Mammary epithelial cell (primary cell): ENCODE measurements around the gene SCN10A.

Source experiments
- CTCF ChIP-seq, 2 donors: IDR thresholded peaks in 1 of 2; conservative IDR thresholded peaks in 1 of 2; 2 replicates each; pipeline ENCODE4 v1.5.1; 2011 to 2012; ENCODE audit warnings: inconsistent platforms in 2 of 2, low read length in 2 of 2, mild to moderate bottlenecking in 2 of 2, control low read depth in 1 of 2, low read depth in 1 of 2; ENCODE audit not compliant: insufficient read depth in 1 of 2; ENCODE audit errors: extremely low read depth in 1 of 2
- EZH2 ChIP-seq: IDR thresholded peaks from 2 replicates; pipeline ENCODE4 v1.6.1; 2012; ENCODE audit warnings: low read length, inconsistent platforms, borderline replicate concordance

- TF ChIP-seq CTCF (conservative IDR thresholded peaks at IDR 0.05 in 1 of 2, IDR thresholded peaks at IDR 0.05 in 1 of 2; ENCODE audit: extremely low read depth in 1 of 2, insufficient read depth in 1 of 2, low read depth in 1 of 2, low read length in 2 of 2) = no peak
- TF ChIP-seq EZH2 = no peak
Observed at GRCh38 chr3:38728008-38728407, 88.0 kb downstream of the SCN10A start.
